ENCODE results near the gene IL6.
"Not testable (repeated sequence)": the region's sequence is repeated elsewhere in the genome, so short reads cannot be mapped to it uniquely, and the experiment has no call there.

Gene IL6

GRCh38 chr7:22703978-22704610 lies 22.9 kb upstream of the IL6 start:
- not testable (repeated sequence) for DNase-seq (ENCODE audit: low read depth in 1 of 2, low spot score in 1 of 2)

- DNase-seq (ENCODE audit: low read depth in 1 of 2, low spot score in 1 of 2), result not testable (repeated sequence)
Observed at GRCh38 chr7:22704722-22705121, 22.3 kb upstream of the IL6 start.

- not testable (repeated sequence) for DNase-seq (ENCODE audit: low read depth in 1 of 2, low spot score in 1 of 2)
Observed at GRCh38 chr7:22705874-22706273, 21.1 kb upstream of the IL6 start.

GRCh38 chr7:22707026-22707691 lies 19.8 kb upstream of the IL6 start:
- not testable (repeated sequence) for DNase-seq (ENCODE audit: low read depth in 1 of 2, low spot score in 1 of 2)

- not testable (repeated sequence) for DNase-seq (ENCODE audit: low read depth in 1 of 2, low spot score in 1 of 2)
Observed at GRCh38 chr7:22708214-22708613, 18.8 kb upstream of the IL6 start.

- not testable (repeated sequence) for DNase-seq (ENCODE audit: low read depth in 1 of 2, low spot score in 1 of 2)
Observed at GRCh38 chr7:22708677-22709061, 18.3 kb upstream of the IL6 start.

GRCh38 chr7:22709062-22709829 lies 17.8 kb upstream of the IL6 start:
- not testable (repeated sequence) for DNase-seq (ENCODE audit: low read depth in 1 of 2, low spot score in 1 of 2)

- no peak for DNase-seq (ENCODE audit: low read depth in 1 of 2, low spot score in 1 of 2)
Observed at GRCh38 chr7:22709857-22710256, 17.1 kb upstream of the IL6 start.

- DNase-seq (ENCODE audit: low read depth in 1 of 2, low spot score in 1 of 2), result no peak
Observed at GRCh38 chr7:22712999-22713398, 14.0 kb upstream of the IL6 start.

GRCh38 chr7:22713463-22713862 lies 13.5 kb upstream of the IL6 start:
- no peak for DNase-seq (ENCODE audit: low read depth in 1 of 2, low spot score in 1 of 2)

- DNase-seq (ENCODE audit: low read depth in 1 of 2, low spot score in 1 of 2), result no peak
Observed at GRCh38 chr7:22715969-22716368, 11.0 kb upstream of the IL6 start.

- no peak for DNase-seq (ENCODE audit: low read depth in 1 of 2, low spot score in 1 of 2)
Observed at GRCh38 chr7:22717760-22718159, 9.2 kb upstream of the IL6 start.

- DNase-seq (ENCODE audit: low read depth in 1 of 2, low spot score in 1 of 2), result no peak
Observed at GRCh38 chr7:22718200-22718711, 8.7 kb upstream of the IL6 start.

GRCh38 chr7:22718911-22719420 lies 8.0 kb upstream of the IL6 start:
- DNase-seq (ENCODE audit: low read depth in 1 of 2, low spot score in 1 of 2), result no peak

GRCh38 chr7:22720791-22721786 lies 5.9 kb upstream of the IL6 start:
- no peak for DNase-seq (ENCODE audit: low read depth in 1 of 2, low spot score in 1 of 2)

GRCh38 chr7:22722536-22723180 lies 4.3 kb upstream of the IL6 start:
- no peak for DNase-seq (ENCODE audit: low read depth in 1 of 2, low spot score in 1 of 2)

- DNase-seq (ENCODE audit: low read depth in 1 of 2, low spot score in 1 of 2), result no peak
Observed at GRCh38 chr7:22723181-22723601, 3.8 kb upstream of the IL6 start.

- DNase-seq (ENCODE audit: low read depth in 1 of 2, low spot score in 1 of 2), result no peak
Observed at GRCh38 chr7:22723637-22724036, 3.4 kb upstream of the IL6 start.

GRCh38 chr7:22724861-22725260 lies 2.1 kb upstream of the IL6 start:
- DNase-seq (ENCODE audit: low read depth in 1 of 2, low spot score in 1 of 2), result no peak

GRCh38 chr7:22725585-22725984 lies 1.4 kb upstream of the IL6 start:
- no peak for DNase-seq (ENCODE audit: low read depth in 1 of 2, low spot score in 1 of 2)
